Mesothelial cell of epicardium (in vitro differentiated cells): ENCODE data around the gene CTU1. TPM values are rescaled to one million over a fixed set of nuclear protein-coding genes. Genes with fewer than 3 reads are reported as not detected.

Source experiments
- DNase-seq, 2 experiments: peaks; one replicate each; pipeline ENCODE4 v3.0.0; 2021; ENCODE audit warnings: low spot score in 2 of 2; ENCODE audit not compliant: unreplicated experiment in 2 of 2
- H3K27ac Mint-ChIP-seq: 2 replicates; pipeline ENCODE4 v1.8.0; 2021; ENCODE audit warnings: mixed read lengths
- H3K27me3 Mint-ChIP-seq: 2 replicates; pipeline ENCODE4 v1.8.0; 2021; ENCODE audit warnings: low read depth, mixed read lengths
- H3K36me3 Mint-ChIP-seq: 2 replicates; pipeline ENCODE4 v1.8.0; 2021; ENCODE audit warnings: mixed read lengths
- H3K4me1 Mint-ChIP-seq: 2 replicates; pipeline ENCODE4 v1.8.0; 2021; ENCODE audit warnings: mixed read lengths
- H3K4me3 Mint-ChIP-seq: 2 replicates; pipeline ENCODE4 v1.8.0; 2021; ENCODE audit warnings: mild to moderate bottlenecking, moderate library complexity, mixed read lengths
- H3K9me3 Mint-ChIP-seq: 2 replicates; pipeline ENCODE4 v1.8.0; 2021; ENCODE audit warnings: mixed read lengths
- total RNA-seq: library from RNA; stranded (reverse); gene quantifications from 3 replicates; pipeline ENCODE4 v1.2.1, GENCODE V29; 2021
- TF ChIP-seq, protein P1 (sequence below): fragments of 200-600 bp; sonication (generic); IDR thresholded peaks from one replicate; pipeline ENCODE4 v1.5.0; 2021; ENCODE audit warnings: antibody characterized with exemption; ENCODE audit not compliant: unreplicated experiment

CTU1 gene
- total RNA-seq, 1 donor from 2014 or later: 7.7 TPM

DNA sequence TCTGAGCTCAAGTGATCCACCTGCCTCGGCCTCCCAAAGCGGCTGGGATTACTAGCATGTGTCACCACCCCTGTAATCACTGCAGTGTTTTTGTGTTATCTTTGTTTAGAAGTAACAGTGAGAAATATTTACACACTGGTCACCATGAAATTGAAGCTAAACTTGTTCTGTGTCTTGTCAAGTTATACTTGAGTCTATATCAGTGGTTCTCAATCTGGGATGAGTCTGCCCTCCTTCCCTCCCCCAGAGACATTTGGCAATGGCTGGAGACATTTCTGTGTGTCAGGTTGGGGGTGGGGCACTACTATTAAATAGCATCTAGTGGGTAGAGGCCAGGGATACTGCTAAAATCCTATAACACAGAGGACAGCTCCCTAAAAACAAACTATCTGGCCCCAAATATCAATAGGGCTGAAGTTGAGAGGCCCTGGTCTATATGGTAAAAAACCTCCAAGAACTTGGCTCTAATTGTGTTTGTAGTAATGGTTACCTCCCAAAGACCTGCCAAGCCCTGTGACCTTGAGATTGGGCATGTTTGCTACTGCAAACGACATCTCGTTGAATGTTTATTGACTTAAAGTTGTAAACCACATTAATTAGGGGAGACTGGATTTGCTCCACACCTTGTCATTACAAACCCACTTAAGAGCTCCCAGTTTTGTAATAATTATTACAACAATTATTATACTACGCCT lies 6.9 kb downstream of the CTU1 start:
- Mint-ChIP-seq H3K4me3 (no peak overlapping the region), H3K4me1 (no peaks in the 10 kb centered on the region), H3K9me3 (no peaks in the 10 kb centered on the region), H3K27ac (peak overlapping the region; percentile 66), H3K27me3 (no peaks in the 10 kb centered on the region), H3K36me3 (peaks cover 12% of the 10 kb centered on the region)
- TF ChIP-seq, protein P1, sequence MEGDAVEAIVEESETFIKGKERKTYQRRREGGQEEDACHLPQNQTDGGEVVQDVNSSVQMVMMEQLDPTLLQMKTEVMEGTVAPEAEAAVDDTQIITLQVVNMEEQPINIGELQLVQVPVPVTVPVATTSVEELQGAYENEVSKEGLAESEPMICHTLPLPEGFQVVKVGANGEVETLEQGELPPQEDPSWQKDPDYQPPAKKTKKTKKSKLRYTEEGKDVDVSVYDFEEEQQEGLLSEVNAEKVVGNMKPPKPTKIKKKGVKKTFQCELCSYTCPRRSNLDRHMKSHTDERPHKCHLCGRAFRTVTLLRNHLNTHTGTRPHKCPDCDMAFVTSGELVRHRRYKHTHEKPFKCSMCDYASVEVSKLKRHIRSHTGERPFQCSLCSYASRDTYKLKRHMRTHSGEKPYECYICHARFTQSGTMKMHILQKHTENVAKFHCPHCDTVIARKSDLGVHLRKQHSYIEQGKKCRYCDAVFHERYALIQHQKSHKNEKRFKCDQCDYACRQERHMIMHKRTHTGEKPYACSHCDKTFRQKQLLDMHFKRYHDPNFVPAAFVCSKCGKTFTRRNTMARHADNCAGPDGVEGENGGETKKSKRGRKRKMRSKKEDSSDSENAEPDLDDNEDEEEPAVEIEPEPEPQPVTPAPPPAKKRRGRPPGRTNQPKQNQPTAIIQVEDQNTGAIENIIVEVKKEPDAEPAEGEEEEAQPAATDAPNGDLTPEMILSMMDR: no peak
- DNase-seq: no peak

DNA sequence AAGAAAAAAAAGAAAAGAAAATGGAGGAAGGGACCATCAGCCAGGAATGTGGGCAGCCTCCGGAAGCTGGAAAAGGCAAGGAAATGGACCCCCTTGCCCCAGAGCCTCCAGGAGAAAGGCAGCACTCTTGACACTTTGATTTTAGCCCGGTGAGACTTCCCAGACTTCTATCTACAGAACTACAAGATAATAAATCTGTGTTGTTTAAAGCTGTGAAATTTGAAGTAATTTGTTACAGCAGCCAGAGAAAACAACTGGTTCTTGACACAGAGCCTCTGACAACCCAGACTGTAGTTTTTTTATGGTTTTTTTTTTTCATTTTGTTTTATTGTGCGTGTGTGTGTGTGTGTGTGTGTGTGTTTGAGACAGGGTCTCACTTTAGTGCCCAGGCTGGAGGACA lies 7.6 kb downstream of the CTU1 start:
- no peak for DNase-seq
- Mint-ChIP-seq H3K4me1 (no peaks in the 10 kb centered on the region), H3K36me3 (peaks cover 12% of the 10 kb centered on the region), H3K4me3 (no peak overlapping the region), H3K27me3 (no peaks in the 10 kb centered on the region), H3K27ac (no peak overlapping the region), H3K9me3 (no peaks in the 10 kb centered on the region)
- TF ChIP-seq, protein P1: no peak

DNA sequence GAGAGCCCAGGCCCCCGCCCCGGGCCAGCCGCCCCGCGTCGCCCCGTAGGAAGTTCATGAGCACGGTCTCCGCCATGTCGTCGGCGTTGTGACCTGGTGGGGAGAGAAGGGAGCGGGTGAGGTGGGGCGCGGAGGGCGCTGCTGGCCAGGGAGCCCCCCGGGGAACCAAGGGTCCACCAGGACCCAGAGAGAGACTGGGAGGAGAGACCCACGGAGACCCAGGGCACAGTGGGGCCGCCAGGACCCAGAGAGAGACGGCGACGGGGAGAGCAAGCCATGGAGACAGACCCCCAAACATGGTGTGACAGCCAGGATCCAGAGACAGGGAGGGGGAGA lies 9.2 kb downstream of the CTU1 start:
- no peak overlapping the region for H3K4me3 Mint-ChIP-seq
- TF ChIP-seq, protein P1: no peak
- H3K4me1 Mint-ChIP-seq: peaks cover 7% of the 10 kb centered on the region
- DNase-seq: no peak
- H3K36me3 Mint-ChIP-seq: peaks cover 8% of the 10 kb centered on the region
- H3K27ac Mint-ChIP-seq: no peak overlapping the region
- H3K27me3 Mint-ChIP-seq: no peaks in the 10 kb centered on the region
- no peaks in the 10 kb centered on the region for H3K9me3 Mint-ChIP-seq

DNA sequence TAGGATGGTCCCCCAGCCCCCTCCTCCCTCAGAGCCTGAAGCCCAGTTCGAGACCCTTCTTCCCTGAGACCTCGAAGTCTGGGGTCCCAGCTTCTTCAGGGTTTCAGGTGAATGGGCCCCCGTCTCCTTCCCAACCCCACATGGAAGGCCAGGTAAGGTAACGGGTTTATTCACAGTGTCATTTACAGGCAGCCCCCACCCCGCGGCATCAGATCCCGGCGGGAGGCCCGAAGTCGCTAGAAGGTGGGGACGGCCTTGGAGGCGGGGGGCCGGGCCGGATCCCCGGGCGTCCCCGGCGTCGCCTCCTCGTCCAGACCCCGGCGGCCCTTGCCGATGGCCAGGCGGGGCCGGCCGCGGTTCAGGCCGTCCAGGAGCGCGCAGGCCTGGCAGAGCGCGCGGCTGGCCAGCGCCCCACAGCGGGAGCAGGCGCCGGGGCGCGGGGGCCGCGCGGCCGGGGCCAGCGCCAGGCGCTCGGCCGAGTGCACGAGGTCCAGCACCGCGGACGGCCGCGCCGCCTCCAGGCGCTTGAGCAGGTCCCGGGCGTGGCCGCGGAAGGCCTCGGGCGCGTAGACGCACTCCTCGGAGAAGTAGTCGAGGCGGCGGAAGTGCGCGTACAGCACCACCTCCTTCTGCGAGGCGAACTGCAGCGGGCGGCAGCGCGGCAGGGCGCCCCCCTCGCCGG lies 9.7 kb downstream of the CTU1 start:
- TF ChIP-seq, protein P1: no peak
- no peaks in the 10 kb centered on the region for H3K9me3 Mint-ChIP-seq
- H3K4me3 Mint-ChIP-seq: no peak overlapping the region
- H3K27ac Mint-ChIP-seq: no peak overlapping the region
- DNase-seq: no peak
- H3K4me1 Mint-ChIP-seq: peaks cover 12% of the 10 kb centered on the region
- no peaks in the 10 kb centered on the region for H3K27me3 Mint-ChIP-seq
- peaks cover 8% of the 10 kb centered on the region for H3K36me3 Mint-ChIP-seq

DNA sequence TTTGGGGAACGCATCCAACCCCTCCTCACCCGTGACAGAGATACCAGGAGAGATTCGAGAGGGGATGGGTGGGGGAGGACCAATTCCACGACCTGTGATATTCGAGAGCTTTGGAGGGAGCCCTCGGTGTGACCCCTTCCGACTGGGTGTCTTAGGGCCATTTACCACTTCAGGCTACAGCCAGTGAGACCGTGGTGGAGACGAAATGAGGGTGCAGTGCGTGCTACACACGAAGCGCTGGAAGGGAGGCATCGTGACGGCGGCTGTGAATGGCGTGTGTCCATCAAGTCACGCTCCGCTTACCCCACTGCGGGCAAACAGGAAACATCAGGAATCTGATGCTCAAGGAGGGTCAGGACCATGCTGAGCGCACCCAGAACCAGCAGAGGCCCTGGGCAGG lies 10.4 kb downstream of the CTU1 start:
- Mint-ChIP-seq H3K4me1 (peaks cover 16% of the 10 kb centered on the region), H3K27ac (no peak overlapping the region), H3K27me3 (no peaks in the 10 kb centered on the region), H3K4me3 (no peak overlapping the region), H3K36me3 (peaks cover 6% of the 10 kb centered on the region), H3K9me3 (no peaks in the 10 kb centered on the region)
- no peak for DNase-seq
- TF ChIP-seq, protein P1: no peak
